ENCODE results near the gene USH2A. TPM values are rescaled to one million over a fixed set of nuclear protein-coding genes. Genes with fewer than 3 reads are reported as not detected.

USH2A gene
- total and polyA plus RNA-seq, 8 donors, result 0.37 to 0.58 TPM; not detected in 6

- no peak overlapping the region for H3K27ac ChIP-seq
- WGBS, 5 donors, result 61 to 70% (median 67%) methylated on average over 5 of the region's 5 CpGs
- H3K9me3 ChIP-seq, result no peaks in the 10 kb centered on the region
- intact Hi-C loops (cut with DNase I; ENCODE audit: low total_unique reads), result no loop called here
- TF ChIP-seq EP300 (IDR thresholded peaks at IDR 0.05), result no peak
- no peaks in the 10 kb centered on the region for H3K27me3 ChIP-seq
- H3K36me3 ChIP-seq, result no peaks in the 10 kb centered on the region
- no peaks in the 10 kb centered on the region for H3K4me1 ChIP-seq
- no peak overlapping the region for H3K4me3 ChIP-seq
- peak in 1 of 2 donors; percentile 2 for DNase-seq
Measured at GRCh38 chr1:216425577-216425976, 2.3 kb upstream of the USH2A start.

GRCh38 chr1:216420746-216421145, 2.5 kb downstream of the USH2A start:
- Histone ChIP-seq H3K4me3 (no peak overlapping the region), H3K4me1 (no peaks in the 10 kb centered on the region), H3K27me3 (no peaks in the 10 kb centered on the region), H3K27ac (no peak overlapping the region), H3K36me3 (no peaks in the 10 kb centered on the region), H3K9me3 (no peaks in the 10 kb centered on the region)
- intact Hi-C loops (cut with DNase I; ENCODE audit: low total_unique reads), result no loop called here
- 10 to 31% (median 25%) methylated on average over 1 of the region's 1 CpG for WGBS, 5 donors
- TF ChIP-seq POLR2AphosphoS5 (IDR thresholded peaks at IDR 0.05) (no peak), POLR2A (IDR thresholded peaks at IDR 0.05) (no peak), CTCF (IDR thresholded peaks at IDR 0.05) (no peak), EP300 (IDR thresholded peaks at IDR 0.05) (no peak)
- no peak for DNase-seq

GRCh38 chr1:216420263-216420662, 3.0 kb downstream of the USH2A start:
- 1 to 23% (median 10%) methylated on average over 2 of the region's 2 CpGs for WGBS, 5 donors
- H3K4me1 ChIP-seq, result no peaks in the 10 kb centered on the region
- no peaks in the 10 kb centered on the region for H3K9me3 ChIP-seq
- no peak overlapping the region for H3K4me3 ChIP-seq
- intact Hi-C loops (cut with DNase I; ENCODE audit: low total_unique reads), result no loop called here
- no peaks in the 10 kb centered on the region for H3K36me3 ChIP-seq
- H3K27ac ChIP-seq, result no peak overlapping the region
- no peak for TF ChIP-seq POLR2AphosphoS5 (IDR thresholded peaks at IDR 0.05)
- no peak for TF ChIP-seq CTCF (IDR thresholded peaks at IDR 0.05)
- TF ChIP-seq POLR2A (IDR thresholded peaks at IDR 0.05), result no peak
- TF ChIP-seq EP300 (IDR thresholded peaks at IDR 0.05), result no peak
- no peaks in the 10 kb centered on the region for H3K27me3 ChIP-seq
- DNase-seq, result no peak

GRCh38 chr1:216416488-216416887, 6.8 kb downstream of the USH2A start:
- Histone ChIP-seq H3K27ac (no peak overlapping the region), H3K4me3 (no peak overlapping the region), H3K9me3 (no peaks in the 10 kb centered on the region), H3K36me3 (no peaks in the 10 kb centered on the region), H3K27me3 (no peaks in the 10 kb centered on the region), H3K4me1 (no peaks in the 10 kb centered on the region)
- no peak for DNase-seq
- 66 to 90% (median 77%) methylated on average over 1 of the region's 1 CpG for WGBS, 5 donors
- intact Hi-C loops (cut with DNase I; ENCODE audit: low total_unique reads), result no loop called here
- TF ChIP-seq CTCF (IDR thresholded peaks at IDR 0.05), result no peak
- no peak for TF ChIP-seq POLR2AphosphoS5 (IDR thresholded peaks at IDR 0.05)
- TF ChIP-seq POLR2A (IDR thresholded peaks at IDR 0.05), result no peak
- TF ChIP-seq EP300 (IDR thresholded peaks at IDR 0.05), result no peak

GRCh38 chr1:216410026-216410425, 13.2 kb downstream of the USH2A start:
- Histone ChIP-seq H3K27ac (no peak overlapping the region), H3K36me3 (no peaks in the 10 kb centered on the region), H3K9me3 (no peaks in the 10 kb centered on the region), H3K4me3 (no peak overlapping the region), H3K4me1 (no peaks in the 10 kb centered on the region), H3K27me3 (no peaks in the 10 kb centered on the region)
- WGBS, 5 donors, result 91 to 97% (median 95%) methylated on average over 4 of the region's 4 CpGs
- no peak for TF ChIP-seq CTCF (IDR thresholded peaks at IDR 0.05)
- TF ChIP-seq POLR2AphosphoS5 (IDR thresholded peaks at IDR 0.05), result no peak
- no peak for TF ChIP-seq EP300 (IDR thresholded peaks at IDR 0.05)
- TF ChIP-seq POLR2A (IDR thresholded peaks at IDR 0.05), result no peak
- intact Hi-C loops (cut with DNase I; ENCODE audit: low total_unique reads), result no loop called here
- no peak for DNase-seq
